Stimulated activated CD8-positive, alpha-beta memory T cell treated with anti-CD3 and anti-CD28 coated beads, Interleukin-12 subunit alpha, Interleukin-12 subunit beta, amount 100 ng/mL, for 24 hours (primary cell): ENCODE measurements around the gene ZCCHC7.

Experiments used
- DNase-seq: peaks from one replicate; pipeline ENCODE4 v3.0.0-alpha.2; 2020; ENCODE audit errors: extremely low read depth

ZCCHC7 gene

GRCh38 chr9:37336150-37336549 is 215.8 kb downstream of the ZCCHC7 start:
- DNase-seq = no peak

DNA sequence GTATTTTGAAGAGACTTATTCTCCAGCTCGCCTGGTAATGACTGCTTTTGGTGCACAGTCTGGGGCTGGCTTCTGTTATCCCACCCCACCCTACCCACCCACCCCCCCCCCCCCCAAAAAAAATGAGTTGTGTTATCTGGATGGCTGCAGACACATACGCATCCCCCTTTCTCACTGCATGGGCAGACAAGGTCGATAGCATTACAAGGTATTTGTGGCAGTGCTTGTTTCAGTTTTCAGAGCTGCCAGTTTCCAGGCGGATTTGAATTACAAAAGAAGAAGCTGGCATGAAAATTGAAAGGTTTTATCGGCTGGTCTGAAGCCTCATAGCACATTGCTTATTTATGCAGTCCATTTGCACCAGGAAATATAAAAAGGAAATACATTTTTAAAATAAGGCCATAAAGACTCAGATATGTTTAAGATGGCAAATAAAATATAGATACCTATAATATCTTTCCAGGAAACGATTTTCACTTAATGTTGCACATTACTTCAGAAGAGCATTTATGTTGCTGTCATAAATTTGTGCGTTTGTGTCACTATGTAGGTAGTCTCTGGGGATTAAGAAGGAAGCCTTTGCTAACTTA is 217.0 kb downstream of the ZCCHC7 start:
- DNase-seq = no peak

DNA sequence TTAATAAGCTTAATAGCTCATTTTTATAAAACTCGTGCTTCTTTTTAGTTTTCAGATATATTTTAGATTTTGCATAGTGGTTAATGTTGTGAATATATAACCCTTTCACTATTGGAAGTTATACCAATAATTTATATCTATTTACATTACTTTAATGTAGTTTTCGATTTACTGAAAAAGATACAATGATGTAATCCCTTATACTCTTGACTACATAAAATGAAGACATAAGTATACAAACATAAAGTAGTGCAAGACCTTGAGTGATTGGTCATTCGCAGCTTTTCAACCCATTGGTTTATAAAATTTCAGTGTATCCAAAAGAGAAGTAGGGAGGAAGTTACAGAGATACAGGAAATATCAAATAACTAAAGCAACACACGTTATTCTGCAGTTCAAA is 217.8 kb downstream of the ZCCHC7 start:
- DNase-seq = no peak

DNA sequence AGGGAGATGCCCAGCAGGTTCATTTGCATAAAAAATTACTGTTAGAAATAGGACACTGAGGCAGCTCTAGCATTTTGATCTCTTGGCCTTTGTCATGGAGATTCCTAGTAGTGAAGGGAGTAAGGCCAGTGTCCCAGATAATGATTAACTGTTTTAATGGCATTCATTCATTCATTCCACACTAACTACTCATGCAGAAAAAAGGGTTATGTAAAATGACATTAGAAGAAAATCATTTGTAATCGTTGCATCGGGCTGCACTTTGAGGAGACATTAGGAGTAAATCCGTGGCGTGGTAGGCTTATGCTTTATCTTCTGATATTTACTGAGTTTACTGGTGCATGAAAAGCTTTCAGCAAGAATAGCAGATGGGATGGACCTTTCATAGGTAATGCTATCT is 219.5 kb downstream of the ZCCHC7 start:
- DNase-seq = no peak

GRCh38 chr9:37340961-37341360 is 220.6 kb downstream of the ZCCHC7 start:
- no peak for DNase-seq

- no peak for DNase-seq
These were observed 221.3 kb downstream of the ZCCHC7 start for GRCh38 chr9:37341704-37342103.

GRCh38 chr9:37342493-37342892 is 222.1 kb downstream of the ZCCHC7 start:
- no peak for DNase-seq

- DNase-seq = no peak
These were observed 222.5 kb downstream of the ZCCHC7 start for GRCh38 chr9:37342895-37343294.

GRCh38 chr9:37343724-37344123 is 223.3 kb downstream of the ZCCHC7 start:
- no peak for DNase-seq

- DNase-seq = no peak
These were observed 224.7 kb downstream of the ZCCHC7 start for GRCh38 chr9:37345038-37345437.

- no peak for DNase-seq
These were observed 228.5 kb downstream of the ZCCHC7 start for GRCh38 chr9:37348917-37349316.

GRCh38 chr9:37350486-37351190 is 230.3 kb downstream of the ZCCHC7 start:
- no peak for DNase-seq

- no peak for DNase-seq
These were observed 233.4 kb downstream of the ZCCHC7 start for GRCh38 chr9:37353791-37354190.

DNA sequence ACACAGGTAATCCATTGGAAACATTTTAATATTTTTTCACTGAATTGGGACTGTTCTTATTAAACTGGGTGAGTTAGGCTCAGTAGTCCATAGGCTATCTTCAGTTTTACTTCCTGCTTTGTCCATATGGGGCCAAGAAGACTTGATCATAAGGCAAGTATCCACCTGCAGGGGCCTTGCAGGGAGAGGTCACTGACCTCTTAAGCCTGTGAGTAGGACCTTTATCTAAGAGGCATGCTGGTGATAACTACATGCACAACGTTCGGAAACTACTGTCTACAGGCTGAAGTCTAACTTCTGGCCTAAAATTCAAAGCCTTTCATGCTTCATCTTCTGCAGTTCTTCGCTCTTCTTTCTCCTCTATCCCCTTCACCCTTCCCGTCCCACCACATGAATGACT is 242.1 kb downstream of the ZCCHC7 start:
- DNase-seq = no peak

- DNase-seq = no peak
These were observed 242.8 kb downstream of the ZCCHC7 start for GRCh38 chr9:37363124-37363523.

DNA sequence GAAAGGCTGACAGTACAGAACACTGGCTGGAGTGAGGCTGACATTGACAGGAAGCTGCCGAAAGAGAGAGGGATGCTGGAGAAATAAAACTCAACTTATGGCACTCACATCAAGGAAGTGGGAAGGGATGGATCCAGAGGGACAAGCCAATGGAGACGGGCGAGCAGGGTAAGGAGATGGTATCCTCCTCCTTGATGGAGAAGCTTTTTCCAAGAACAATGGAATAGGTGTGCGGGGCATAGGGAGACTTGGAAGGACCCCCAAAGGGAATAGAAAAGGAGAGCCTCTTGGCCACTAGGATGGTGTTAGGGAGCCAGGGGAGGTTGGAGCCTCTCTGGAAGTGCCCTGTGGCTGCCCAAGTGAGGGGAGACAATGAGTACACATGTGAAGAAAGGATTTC is 243.8 kb downstream of the ZCCHC7 start:
- DNase-seq = no peak

DNA sequence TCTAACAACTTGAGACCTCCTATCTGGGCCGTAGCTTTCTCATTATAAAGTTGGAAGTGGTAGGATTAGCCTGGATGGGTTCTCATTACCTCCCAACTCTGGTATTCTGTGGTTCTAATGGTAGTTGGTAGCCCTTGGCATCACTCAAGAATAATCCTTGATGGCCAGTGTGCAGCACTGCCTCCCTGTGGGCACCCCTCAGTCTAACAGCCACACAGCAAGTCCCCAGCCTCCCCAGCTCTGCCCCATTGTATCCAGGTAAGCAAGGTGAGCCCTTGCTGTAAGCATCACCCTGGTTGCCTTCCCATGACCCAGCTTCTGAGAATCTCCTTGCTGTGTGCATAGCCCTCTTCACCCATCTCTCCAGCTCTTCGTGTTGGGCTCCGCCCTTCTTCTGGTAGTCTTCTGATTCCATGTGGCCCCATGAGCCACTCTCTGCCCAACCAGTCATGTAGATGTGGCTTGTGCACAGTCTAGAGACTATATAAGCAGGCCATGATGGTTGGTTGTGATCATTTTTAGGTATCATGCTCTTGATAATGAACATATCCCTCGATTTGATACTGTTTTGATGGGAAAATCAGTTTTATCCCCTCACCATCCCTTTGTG is 244.5 kb downstream of the ZCCHC7 start:
- DNase-seq = no peak

- DNase-seq = no peak
These were observed 249.3 kb downstream of the ZCCHC7 start for GRCh38 chr9:37369671-37370070.

DNA sequence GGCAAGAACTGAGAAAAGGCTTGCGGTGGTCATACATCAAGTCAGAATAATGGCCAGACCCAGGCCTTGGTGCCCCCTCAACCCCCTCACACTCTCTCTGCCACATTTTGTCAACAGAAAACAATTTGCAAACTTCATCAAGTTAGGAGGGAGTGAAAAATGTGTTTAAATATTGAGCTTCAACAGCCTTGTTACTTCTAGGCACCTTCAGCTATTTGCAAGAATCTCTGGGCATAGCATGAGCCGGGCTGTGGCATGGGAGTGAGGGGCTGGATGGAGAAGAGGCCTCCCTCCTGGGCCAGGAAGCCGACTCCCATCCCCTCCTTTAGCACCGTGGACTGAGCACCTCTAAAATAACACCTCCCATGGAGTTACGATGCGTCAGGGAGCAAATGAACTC is 249.9 kb downstream of the ZCCHC7 start:
- DNase-seq = no peak

DNA sequence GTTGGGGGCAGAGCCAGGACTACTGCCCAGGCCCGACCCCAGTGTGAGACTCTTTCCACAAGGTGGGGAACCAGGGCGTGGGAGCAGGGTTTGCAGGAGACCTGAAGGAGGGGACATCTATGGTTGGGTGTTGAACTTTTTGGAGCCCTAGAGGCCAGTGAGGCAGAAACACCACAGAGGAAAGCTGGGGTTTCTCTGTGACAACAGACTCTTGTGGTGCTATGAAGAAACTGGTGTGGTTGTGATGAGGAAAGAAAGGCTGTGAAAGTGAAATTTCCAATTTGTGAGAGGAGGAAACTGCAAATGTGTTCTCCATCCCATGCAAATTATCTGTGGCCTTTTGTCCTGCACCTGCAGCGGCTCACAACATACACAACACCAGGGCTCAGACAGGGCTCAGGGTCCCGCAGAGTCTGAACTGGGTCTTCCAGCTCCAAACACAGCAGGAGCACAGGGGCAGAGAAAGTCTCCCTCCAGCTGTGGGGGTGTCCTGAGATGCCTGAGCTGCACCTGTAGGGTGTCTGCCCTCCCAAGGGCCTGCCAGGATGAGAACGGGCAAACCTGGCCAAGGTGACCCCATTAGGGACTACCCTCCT is 250.7 kb downstream of the ZCCHC7 start:
- no peak for DNase-seq

DNA sequence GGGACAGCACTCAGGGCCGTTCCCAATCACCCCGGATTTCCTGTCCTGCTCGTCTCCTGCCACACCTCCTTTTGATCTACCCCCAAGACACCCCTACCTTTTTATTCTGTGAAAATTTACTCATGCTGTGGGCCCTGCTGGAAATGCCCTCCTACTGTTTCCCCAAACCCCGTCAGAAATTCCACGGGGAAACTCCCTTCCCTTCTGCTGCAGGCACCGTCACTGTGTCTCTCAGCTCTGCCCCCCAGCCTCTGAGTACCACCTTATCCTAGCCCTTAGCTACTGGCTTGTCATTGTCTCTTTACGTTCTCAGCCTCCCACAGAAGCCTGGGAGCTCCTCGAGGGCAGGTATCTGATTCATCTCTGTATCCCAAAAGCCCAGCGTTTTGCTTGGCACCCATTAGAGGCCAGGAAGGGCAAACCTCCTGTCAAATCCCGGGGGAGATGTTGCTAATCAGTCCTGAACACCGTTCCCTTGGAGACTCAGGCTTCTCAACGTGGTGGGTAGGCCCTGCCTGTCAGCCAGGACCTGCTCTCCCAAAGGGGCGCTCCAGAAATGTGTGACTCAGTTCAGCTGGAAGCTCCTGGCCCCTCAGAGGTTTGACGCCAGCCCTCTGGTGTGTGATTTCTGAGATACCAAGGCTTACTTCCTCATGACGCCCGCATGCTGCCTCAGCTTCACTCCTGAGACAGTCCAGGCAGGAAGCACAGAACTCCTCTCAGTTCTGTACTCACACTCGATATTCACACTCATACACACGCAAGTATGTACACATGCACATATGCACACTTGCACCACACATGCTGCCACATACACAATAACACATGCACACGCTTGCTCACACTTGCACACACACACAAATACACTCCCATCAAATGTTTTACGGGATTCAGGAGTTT is 251.4 kb downstream of the ZCCHC7 start:
- no peak for DNase-seq

GRCh38 chr9:37372839-37373238 is 252.5 kb downstream of the ZCCHC7 start:
- DNase-seq = no peak
